Heart left ventricle (tissue), 16 donors: ENCODE data around the gene DLG1. TPM values are rescaled to one million over a fixed set of nuclear protein-coding genes. Genes with fewer than 3 reads are reported as not detected.

Experiments used
- ATAC-seq, 4 donors: fragments of 200-7000 bp; cut with Tn5 transposase; one replicate each; pipeline ENCODE4 v1.9.1; 2020 to 2022; ENCODE audit warnings: moderate library complexity in 4 of 4, mild to moderate bottlenecking in 3 of 4, moderate number of reproducible peaks in 1 of 4
- DNase-seq, 5 donors: peaks; one replicate each; pipeline ENCODE4 v3.0.0-alpha.2; 2020
- H3K27ac ChIP-seq, 12 donors: fragments of 200-600 bp; sonication (generic) in 4 of 12; one replicate each; pipeline versions ENCODE4 v1.5.0 to v1.8.0; 2016 to 2022; ENCODE audit warnings: mild to moderate bottlenecking in 2 of 12
- H3K27me3 ChIP-seq, 9 donors: fragments of 200-600 bp; sonication (generic) in 2 of 9; one replicate each; pipeline versions ENCODE4 v1.5.1 to v1.8.0; 2016 to 2022; ENCODE audit warnings: mild to moderate bottlenecking in 3 of 9
- H3K36me3 ChIP-seq, 9 donors: fragments of 200-600 bp; sonication (generic) in 2 of 9; one replicate each; pipeline versions ENCODE4 v1.5.0 to v1.8.0; 2018 to 2022; ENCODE audit warnings: mild to moderate bottlenecking in 2 of 9
- H3K4me1 ChIP-seq, 12 donors: fragments of 200-600 bp; sonication (generic) in 4 of 12; one replicate each; pipeline versions ENCODE4 v1.5.0 to v1.8.0; 2016 to 2022; ENCODE audit warnings: mild to moderate bottlenecking in 3 of 12
- H3K4me3 ChIP-seq, 12 donors: fragments of 200-600 bp; sonication (generic) in 4 of 12; one replicate each; pipeline versions ENCODE4 v1.5.0 to v1.8.0; 2017 to 2022; ENCODE audit warnings: mild to moderate bottlenecking in 9 of 12, moderate library complexity in 4 of 12
- H3K9me3 ChIP-seq, 12 donors: fragments of 200-600 bp; sonication (generic) in 4 of 12; one replicate each; pipeline versions ENCODE4 v1.5.0 to v1.8.0; 2016 to 2022; ENCODE audit warnings: mild to moderate bottlenecking in 1 of 12
- CTCF ChIP-seq, 12 donors: fragments of 200-600 bp; sonication (generic) in 4 of 12; IDR thresholded peaks; one replicate each; pipeline versions ENCODE4 v1.5.0 to v1.8.0; 2018 to 2022; ENCODE audit warnings: antibody characterized with exemption in 12 of 12, mild to moderate bottlenecking in 5 of 12
- POLR2A ChIP-seq, 2 donors: fragments of 450-650 bp; IDR thresholded peaks; one replicate each; pipeline ENCODE4 v1.6.1; 2017; ENCODE audit warnings: antibody characterized with exemption in 2 of 2, mild to moderate bottlenecking in 2 of 2, moderate library complexity in 2 of 2
- WGBS, 4 donors: extraction: QIAGEN DNeasy Blood & Tissue Kit in 2 of 4; methylation state at CpG; one replicate each; pipeline versions ENCODE4 v1.1.5 to v1.1.7; 2013 to 2018; 5-methylcytosine and 5-hydroxymethylcytosine counted together
- intact Hi-C, 10 donors: fragments of 100-400 bp; cut with DNase I; formaldehyde crosslinking; loops; one replicate each; pipeline versions ENCODE4 v1.11.1 to v1.14.2; 2022
- polyA plus RNA-seq, 2 donors: library from polyadenylated mRNA; stranded (reverse); fragments of 200-250 nt; gene quantifications; one replicate each; pipeline ENCODE4 v1.2.3, GENCODE V29; 2013
- total RNA-seq, 9 donors: library from RNA; depleted of rRNA in 2 of 9; stranded (reverse); fragments of >200 nt in 2 of 9; fragmentation: NEBNext Ultra II Directional in 3 of 9; extraction: Animal tissue kit (Norgen Biotek cat#: 25700) in 3 of 9; gene quantifications; one replicate each; pipeline versions ENCODE4 v1.1.0 to v1.2.4, GENCODE V29; 2016 to 2023
- donor health status: ischemic (EF 13 %, LVEDD 7.1; RV severe dilation, severe dysfunction).
- donor health status: healthy with polysubstance abuse.
- donor health status: DM: no; HTN: yes; CAD: no.
- donor health status: DM: no; HTN: no; CAD: no.
- donor health status: ischemic (EF 25% LVEDD 6.9; RV normal size, moderate dysfunction).
- donor health status: ischemic (EF 25% LVEDD 5.7; RV mildly dilated, moderate dysfunction).
- donor health status: healthy.
- donor health status: DM: yes; HTN: yes; CAD: no.
- donor health status: ischemic (EF 35%, LVEDD 5.7; RV mildly dilated, moderate dysfunction).
- donor health status: nonischemic (EF 11% LVEDD 7.7; RV severe dilation, severe dysfunction).
- donor health status: DM: yes; HTN: yes; CAD: no.
- donor health status: PGD.
- donor health status: ischemic (EF 29% LVEDD 5.4; RV normal size, mild dysfunction).
- donor health status: nonischemic (EF 23%, LVEDD 6.1; RV moderate dilation, normal function).

Gene DLG1
- total and polyA plus RNA-seq, 11 donors = 17.4 to 151 (median 63.6) TPM

- TF ChIP-seq CTCF (IDR thresholded peaks at IDR 0.05) (no peak), POLR2A (IDR thresholded peaks at IDR 0.05) (no peak)
- intact Hi-C loops = no loop called here
- Histone ChIP-seq H3K9me3 (peaks cover 0 to 59% (median 19%) of the 10 kb centered on the region in 12 donors), H3K27ac (no peak overlapping the region), H3K4me3 (no peak overlapping the region), H3K27me3 (no peaks in the 10 kb centered on the region), H3K4me1 (peaks cover 0 to 22% (median 0%) of the 10 kb centered on the region in 12 donors), H3K36me3 (peaks cover 0 to 9% (median 3%) of the 10 kb centered on the region in 9 donors)
- WGBS, 4 donors = 83 to 97% (median 95%) methylated on average over 6 to 7 of the region's 7 CpGs
- ATAC-seq (no peak), DNase-seq (no peak)
These were observed 55.5 kb downstream of the DLG1 start for GRCh38 chr3:197242784-197243432.

- DNase-seq = no peak
- Histone ChIP-seq H3K9me3 (peaks cover 0 to 65% (median 20%) of the 10 kb centered on the region in 12 donors), H3K36me3 (peaks cover 0 to 13% (median 3%) of the 10 kb centered on the region in 9 donors), H3K27ac (no peak overlapping the region), H3K4me1 (peaks cover 0 to 22% (median 0%) of the 10 kb centered on the region in 12 donors), H3K27me3 (no peaks in the 10 kb centered on the region), H3K4me3 (no peak overlapping the region)
- intact Hi-C loops = no loop called here
- 73 to 80% (median 79%) methylated on average over 2 of the region's 2 CpGs for WGBS, 4 donors
- ATAC-seq = no peak
- no peak for TF ChIP-seq POLR2A (IDR thresholded peaks at IDR 0.05)
These were observed 57.2 kb downstream of the DLG1 start for GRCh38 chr3:197241173-197241572.

GRCh38 chr3:197239857-197240256 lies 58.6 kb downstream of the DLG1 start:
- DNase-seq (no peak), ATAC-seq (no peak)
- Histone ChIP-seq H3K4me1 (peaks cover 0 to 22% (median 0%) of the 10 kb centered on the region in 12 donors), H3K27ac (no peak overlapping the region), H3K4me3 (no peak overlapping the region), H3K36me3 (peaks cover 0 to 20% (median 3%) of the 10 kb centered on the region in 9 donors), H3K9me3 (peaks cover 0 to 78% (median 25%) of the 10 kb centered on the region in 12 donors), H3K27me3 (no peaks in the 10 kb centered on the region)
- WGBS, 4 donors = 56 to 89% (median 70%) methylated on average over 1 of the region's 1 CpG
- TF ChIP-seq POLR2A (IDR thresholded peaks at IDR 0.05) (no peak), CTCF (IDR thresholded peaks at IDR 0.05) (no peak)
- intact Hi-C loops = no loop called here

GRCh38 chr3:197238842-197239241 lies 59.6 kb downstream of the DLG1 start:
- no peak for TF ChIP-seq POLR2A (IDR thresholded peaks at IDR 0.05)
- no peak for TF ChIP-seq CTCF (IDR thresholded peaks at IDR 0.05)
- Histone ChIP-seq H3K4me3 (no peak overlapping the region), H3K27me3 (no peaks in the 10 kb centered on the region), H3K36me3 (peaks cover 0 to 20% (median 0%) of the 10 kb centered on the region in 9 donors), H3K9me3 (peaks cover 0 to 79% (median 24%) of the 10 kb centered on the region in 12 donors), H3K27ac (peak overlapping the region in 1 of 12 donors; percentile 8), H3K4me1 (peaks cover 0 to 22% (median 0%) of the 10 kb centered on the region in 12 donors)
- ATAC-seq = no peak
- intact Hi-C loops = no loop called here
- 83 to 98% (median 89%) methylated on average over 1 of the region's 1 CpG for WGBS, 4 donors
- DNase-seq = no peak
